ENCODE measurements around the gene MBD5.

MBD5 gene

GRCh38 chr2:148234143-148234542 lies 213.3 kb downstream of the MBD5 start:
- H3K36me3 ChIP-seq (replicated peaks), result peaks cover 6% of the 10 kb centered on the region
- no peak overlapping the region for H3K27ac ChIP-seq
- H3K27me3 ChIP-seq (replicated peaks), result no peaks in the 10 kb centered on the region
- TF ChIP-seq CTCF (IDR thresholded peaks at IDR 0.05; ENCODE audit: low read depth, low read length, missing control alignments), result no peak
- no peak overlapping the region for H3K4me3 ChIP-seq (ENCODE audit: low read depth, low read length)
- DNase-seq, result no peak
- in situ Hi-C loops (cut with HindIII; ENCODE audit: low pct_ligation_motif_present, low sequenced_read_pairs), result no loop called here

GRCh38 chr2:148237911-148238310 lies 217.0 kb downstream of the MBD5 start:
- TF ChIP-seq CTCF (IDR thresholded peaks at IDR 0.05; ENCODE audit: low read depth, low read length, missing control alignments), result no peak
- Histone ChIP-seq H3K36me3 (replicated peaks) (peaks cover 6% of the 10 kb centered on the region), H3K27ac (no peak overlapping the region), H3K27me3 (replicated peaks) (no peaks in the 10 kb centered on the region), H3K4me3 (ENCODE audit: low read depth, low read length) (no peak overlapping the region)
- in situ Hi-C loops (cut with HindIII; ENCODE audit: low pct_ligation_motif_present, low sequenced_read_pairs), result no loop called here
- DNase-seq, result no peak

- Histone ChIP-seq H3K36me3 (replicated peaks) (peaks cover 6% of the 10 kb centered on the region), H3K4me3 (ENCODE audit: low read depth, low read length) (no peak overlapping the region), H3K27me3 (replicated peaks) (no peaks in the 10 kb centered on the region), H3K27ac (no peak overlapping the region)
- in situ Hi-C loops (cut with HindIII; ENCODE audit: low pct_ligation_motif_present, low sequenced_read_pairs), result no loop called here
- no peak for TF ChIP-seq CTCF (IDR thresholded peaks at IDR 0.05; ENCODE audit: low read depth, low read length, missing control alignments)
- no peak for DNase-seq
These were observed 217.7 kb downstream of the MBD5 start for GRCh38 chr2:148238561-148238960.

- Histone ChIP-seq H3K36me3 (replicated peaks) (peaks cover 6% of the 10 kb centered on the region), H3K27ac (no peak overlapping the region), H3K4me3 (ENCODE audit: low read depth, low read length) (no peak overlapping the region), H3K27me3 (replicated peaks) (no peaks in the 10 kb centered on the region)
- in situ Hi-C loops (cut with HindIII; ENCODE audit: low pct_ligation_motif_present, low sequenced_read_pairs), result no loop called here
- DNase-seq, result no peak
- no peak for TF ChIP-seq CTCF (IDR thresholded peaks at IDR 0.05; ENCODE audit: low read depth, low read length, missing control alignments)
These were observed 219.9 kb downstream of the MBD5 start for GRCh38 chr2:148240838-148241237.

- Histone ChIP-seq H3K36me3 (replicated peaks) (no peaks in the 10 kb centered on the region), H3K27me3 (replicated peaks) (no peaks in the 10 kb centered on the region), H3K4me3 (ENCODE audit: low read depth, low read length) (no peak overlapping the region), H3K27ac (no peak overlapping the region)
- no peak for TF ChIP-seq CTCF (IDR thresholded peaks at IDR 0.05; ENCODE audit: low read depth, low read length, missing control alignments)
- in situ Hi-C loops (cut with HindIII; ENCODE audit: low pct_ligation_motif_present, low sequenced_read_pairs), result no loop called here
- peak; percentile 60 for DNase-seq
These were observed 223.9 kb downstream of the MBD5 start for GRCh38 chr2:148244593-148245292.

GRCh38 chr2:148251993-148252392 lies 231.1 kb downstream of the MBD5 start:
- H3K4me3 ChIP-seq (ENCODE audit: low read depth, low read length), result no peak overlapping the region
- H3K27ac ChIP-seq, result no peak overlapping the region
- in situ Hi-C loops (cut with HindIII; ENCODE audit: low pct_ligation_motif_present, low sequenced_read_pairs), result no loop called here
- TF ChIP-seq CTCF (IDR thresholded peaks at IDR 0.05; ENCODE audit: low read depth, low read length, missing control alignments), result no peak
- H3K36me3 ChIP-seq (replicated peaks), result no peaks in the 10 kb centered on the region
- no peak for DNase-seq
- H3K27me3 ChIP-seq (replicated peaks), result no peaks in the 10 kb centered on the region
